ENCODE results near the gene EMP2.

EMP2 gene

DNA sequence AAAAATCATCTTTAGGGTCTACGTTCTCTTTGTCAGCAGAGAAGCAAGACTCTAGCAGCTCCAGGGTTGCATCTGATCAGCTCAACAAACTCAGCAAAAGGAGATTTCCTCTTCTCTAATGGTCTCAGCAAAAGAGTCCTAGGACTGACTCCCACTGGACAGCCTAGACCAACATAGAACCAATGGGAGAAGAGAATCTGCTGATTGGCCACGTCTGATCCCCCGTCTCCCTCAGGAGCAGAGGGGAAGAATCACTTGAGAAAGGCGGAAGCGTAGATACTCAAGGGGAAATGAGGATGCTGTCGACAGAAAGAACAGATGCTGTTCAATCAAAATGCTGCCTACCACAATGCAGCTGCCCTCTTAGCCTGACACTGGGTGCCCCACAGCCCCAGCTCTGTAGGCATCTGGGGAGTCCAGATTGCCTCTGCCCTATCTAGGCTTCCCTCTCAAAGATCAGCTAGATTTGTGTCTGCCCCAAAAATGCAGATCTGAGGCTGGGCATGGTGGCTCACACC is 31.5 kb upstream of the EMP2 start:
- no peaks in the 10 kb centered on the region for H3K9me2 ChIP-seq (ENCODE audit: low read depth, low read length)
- H4K20me1 ChIP-seq (ENCODE audit: insufficient read depth, low read length) = no peaks in the 10 kb centered on the region
- no peak overlapping the region for H3K27ac ChIP-seq (ENCODE audit: low read depth, low read length, poor library complexity, severe bottlenecking)
- H3K36me3 ChIP-seq (ENCODE audit: insufficient read depth, low read length) = no peaks in the 10 kb centered on the region
- no peaks in the 10 kb centered on the region for H3K79me2 ChIP-seq (ENCODE audit: insufficient read depth, low read length)
- no peak overlapping the region for H2AFZ ChIP-seq (ENCODE audit: low read length)
- no peaks in the 10 kb centered on the region for H3K9me3 ChIP-seq (ENCODE audit: low read length)
- H3K4me1 ChIP-seq (ENCODE audit: insufficient read depth, low read length, severe bottlenecking) = no peaks in the 10 kb centered on the region
- H3K4me3 ChIP-seq (ENCODE audit: low read depth, low read length, poor library complexity, severe bottlenecking) = no peak overlapping the region
- TF ChIP-seq, protein P1, sequence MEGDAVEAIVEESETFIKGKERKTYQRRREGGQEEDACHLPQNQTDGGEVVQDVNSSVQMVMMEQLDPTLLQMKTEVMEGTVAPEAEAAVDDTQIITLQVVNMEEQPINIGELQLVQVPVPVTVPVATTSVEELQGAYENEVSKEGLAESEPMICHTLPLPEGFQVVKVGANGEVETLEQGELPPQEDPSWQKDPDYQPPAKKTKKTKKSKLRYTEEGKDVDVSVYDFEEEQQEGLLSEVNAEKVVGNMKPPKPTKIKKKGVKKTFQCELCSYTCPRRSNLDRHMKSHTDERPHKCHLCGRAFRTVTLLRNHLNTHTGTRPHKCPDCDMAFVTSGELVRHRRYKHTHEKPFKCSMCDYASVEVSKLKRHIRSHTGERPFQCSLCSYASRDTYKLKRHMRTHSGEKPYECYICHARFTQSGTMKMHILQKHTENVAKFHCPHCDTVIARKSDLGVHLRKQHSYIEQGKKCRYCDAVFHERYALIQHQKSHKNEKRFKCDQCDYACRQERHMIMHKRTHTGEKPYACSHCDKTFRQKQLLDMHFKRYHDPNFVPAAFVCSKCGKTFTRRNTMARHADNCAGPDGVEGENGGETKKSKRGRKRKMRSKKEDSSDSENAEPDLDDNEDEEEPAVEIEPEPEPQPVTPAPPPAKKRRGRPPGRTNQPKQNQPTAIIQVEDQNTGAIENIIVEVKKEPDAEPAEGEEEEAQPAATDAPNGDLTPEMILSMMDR (IDR thresholded peaks at IDR 0.05; ENCODE audit: low read length) = no peak
- no peak for TF ChIP-seq EZH2 (IDR thresholded peaks at IDR 0.05; ENCODE audit: borderline replicate concordance, low read length)
- no peak overlapping the region for H3K9ac ChIP-seq (ENCODE audit: low read length)
- H3K4me2 ChIP-seq (ENCODE audit: low read length) = no peak overlapping the region
- no peaks in the 10 kb centered on the region for H3K27me3 ChIP-seq (ENCODE audit: insufficient read depth, low read length)
- H3F3A ChIP-seq (ENCODE audit: insufficient read depth, low read length) = no peaks in the 10 kb centered on the region

DNA sequence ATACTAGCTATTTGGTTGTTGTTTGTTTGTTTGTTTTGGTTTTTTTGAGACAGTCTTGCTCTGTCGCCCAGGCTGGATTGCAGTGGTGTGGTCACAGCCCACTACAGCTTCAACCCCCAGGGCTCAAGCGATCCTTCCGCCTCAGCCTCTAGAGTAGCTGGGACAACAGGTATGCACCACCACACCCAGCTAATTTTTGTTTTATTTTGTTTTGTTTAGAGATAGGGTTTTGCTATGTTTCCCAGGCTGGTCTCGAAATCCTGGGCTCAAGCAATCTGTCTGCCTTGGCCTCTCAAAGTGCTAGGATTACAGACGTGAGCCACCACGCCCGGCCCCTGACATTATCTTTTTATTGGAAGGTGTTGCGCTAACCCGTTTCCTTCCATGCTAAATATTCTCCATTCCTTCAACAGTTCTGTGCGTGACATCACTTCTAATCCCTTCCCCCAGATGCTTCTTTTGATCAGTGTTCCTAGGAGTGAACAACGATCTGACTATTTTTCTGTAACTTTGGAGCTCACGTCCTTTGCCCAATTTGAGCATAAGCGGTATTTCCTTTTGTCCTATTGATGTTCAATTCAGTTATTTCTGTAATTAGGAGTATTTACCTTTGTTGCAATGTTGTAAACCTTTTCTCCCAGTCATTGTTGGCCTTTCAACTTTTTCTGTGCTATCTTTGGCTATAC is 30.2 kb upstream of the EMP2 start:
- Histone ChIP-seq H3K4me2 (ENCODE audit: low read length) (no peak overlapping the region), H3K27ac (ENCODE audit: low read depth, low read length, poor library complexity, severe bottlenecking) (no peak overlapping the region)

DNA sequence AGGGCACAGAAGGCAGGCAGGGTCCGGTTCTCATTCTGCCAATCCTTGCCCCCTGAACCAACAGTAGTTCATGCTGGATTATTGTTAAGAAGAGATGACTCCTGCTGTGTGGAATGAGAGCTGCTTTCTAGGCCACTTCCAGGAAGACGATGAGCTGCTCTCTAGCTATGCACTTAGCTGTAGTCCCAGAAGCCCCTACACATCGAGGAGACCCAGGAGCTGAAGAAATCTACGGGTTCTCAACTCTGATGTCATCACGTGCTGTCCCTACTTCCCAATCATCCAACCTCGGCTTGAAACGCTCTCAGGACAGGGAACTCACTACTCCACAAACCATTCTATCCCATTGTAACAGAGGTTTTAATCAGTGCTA is 29.0 kb upstream of the EMP2 start:
- Histone ChIP-seq H3K9me3 (ENCODE audit: low read length) (no peaks in the 10 kb centered on the region), H3K79me2 (ENCODE audit: insufficient read depth, low read length) (no peaks in the 10 kb centered on the region), H3K27me3 (ENCODE audit: insufficient read depth, low read length) (no peaks in the 10 kb centered on the region), H3F3A (ENCODE audit: insufficient read depth, low read length) (no peaks in the 10 kb centered on the region), H4K20me1 (ENCODE audit: insufficient read depth, low read length) (no peaks in the 10 kb centered on the region), H3K27ac (ENCODE audit: low read depth, low read length, poor library complexity, severe bottlenecking) (no peak overlapping the region), H3K36me3 (ENCODE audit: insufficient read depth, low read length) (no peaks in the 10 kb centered on the region), H3K4me3 (ENCODE audit: low read depth, low read length, poor library complexity, severe bottlenecking) (no peak overlapping the region), H3K4me1 (ENCODE audit: insufficient read depth, low read length, severe bottlenecking) (no peaks in the 10 kb centered on the region), H3K4me2 (ENCODE audit: low read length) (no peak overlapping the region), H2AFZ (ENCODE audit: low read length) (no peak overlapping the region), H3K9me2 (ENCODE audit: low read depth, low read length) (no peaks in the 10 kb centered on the region), H3K9ac (ENCODE audit: low read length) (no peak overlapping the region)
- TF ChIP-seq, protein P1 (IDR thresholded peaks at IDR 0.05; ENCODE audit: low read length) = no peak
- no peak for TF ChIP-seq EZH2 (IDR thresholded peaks at IDR 0.05; ENCODE audit: borderline replicate concordance, low read length)

More for the DNA sequence above, 30.2 kb upstream of the EMP2 start:
- Histone ChIP-seq H3F3A (ENCODE audit: insufficient read depth, low read length) (no peaks in the 10 kb centered on the region), H3K9me3 (ENCODE audit: low read length) (no peaks in the 10 kb centered on the region), H3K4me1 (ENCODE audit: insufficient read depth, low read length, severe bottlenecking) (no peaks in the 10 kb centered on the region), H3K27me3 (ENCODE audit: insufficient read depth, low read length) (no peaks in the 10 kb centered on the region), H3K36me3 (ENCODE audit: insufficient read depth, low read length) (no peaks in the 10 kb centered on the region), H3K79me2 (ENCODE audit: insufficient read depth, low read length) (no peaks in the 10 kb centered on the region), H3K9me2 (ENCODE audit: low read depth, low read length) (no peaks in the 10 kb centered on the region), H2AFZ (ENCODE audit: low read length) (no peak overlapping the region), H3K4me3 (ENCODE audit: low read depth, low read length, poor library complexity, severe bottlenecking) (no peak overlapping the region), H3K9ac (ENCODE audit: low read length) (no peak overlapping the region), H4K20me1 (ENCODE audit: insufficient read depth, low read length) (no peaks in the 10 kb centered on the region)
- TF ChIP-seq, protein P1 (IDR thresholded peaks at IDR 0.05; ENCODE audit: low read length) = no peak
- no peak for TF ChIP-seq EZH2 (IDR thresholded peaks at IDR 0.05; ENCODE audit: borderline replicate concordance, low read length)

Data from OCI-LY1 (cell line).